ENCODE data around the gene SETD7. TPM values are rescaled to one million over a fixed set of nuclear protein-coding genes. Genes with fewer than 3 reads are reported as not detected.

Gene SETD7
- polyA plus RNA-seq, 3 donors, result 14.1 to 16.8 (median 15.4) TPM

DNA sequence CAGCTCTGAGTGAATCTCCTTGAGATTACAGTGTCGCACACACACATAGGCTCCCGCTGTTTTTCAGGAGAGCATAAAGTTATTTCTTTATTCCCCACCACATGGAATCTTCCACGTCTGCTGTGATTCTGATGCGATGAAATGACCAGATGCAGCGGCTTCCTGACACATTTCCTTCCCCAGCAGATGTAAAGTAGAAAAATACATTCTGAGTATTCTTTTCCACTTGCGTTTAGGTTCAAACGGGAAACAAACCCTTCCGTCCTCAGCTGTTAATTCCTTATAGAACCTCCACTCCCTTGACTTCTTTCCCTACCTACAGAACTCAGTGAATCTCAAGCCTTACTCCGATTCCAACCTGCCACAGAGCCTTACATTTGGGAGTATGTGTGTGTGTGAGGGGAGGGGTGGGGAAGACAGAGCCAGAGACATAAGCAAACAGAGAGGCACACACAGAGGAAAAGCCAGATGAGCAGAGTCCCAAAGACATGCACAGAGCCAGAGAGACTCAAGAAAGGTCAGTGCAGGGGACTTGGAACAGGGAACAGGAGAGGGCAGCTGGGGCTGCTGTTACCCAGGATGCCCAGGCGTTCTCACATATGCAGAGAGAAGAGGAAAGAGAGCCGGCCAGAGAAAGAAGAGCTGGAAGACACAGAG is 47.3 kb downstream of the SETD7 start:
- TF ChIP-seq, protein P1, sequence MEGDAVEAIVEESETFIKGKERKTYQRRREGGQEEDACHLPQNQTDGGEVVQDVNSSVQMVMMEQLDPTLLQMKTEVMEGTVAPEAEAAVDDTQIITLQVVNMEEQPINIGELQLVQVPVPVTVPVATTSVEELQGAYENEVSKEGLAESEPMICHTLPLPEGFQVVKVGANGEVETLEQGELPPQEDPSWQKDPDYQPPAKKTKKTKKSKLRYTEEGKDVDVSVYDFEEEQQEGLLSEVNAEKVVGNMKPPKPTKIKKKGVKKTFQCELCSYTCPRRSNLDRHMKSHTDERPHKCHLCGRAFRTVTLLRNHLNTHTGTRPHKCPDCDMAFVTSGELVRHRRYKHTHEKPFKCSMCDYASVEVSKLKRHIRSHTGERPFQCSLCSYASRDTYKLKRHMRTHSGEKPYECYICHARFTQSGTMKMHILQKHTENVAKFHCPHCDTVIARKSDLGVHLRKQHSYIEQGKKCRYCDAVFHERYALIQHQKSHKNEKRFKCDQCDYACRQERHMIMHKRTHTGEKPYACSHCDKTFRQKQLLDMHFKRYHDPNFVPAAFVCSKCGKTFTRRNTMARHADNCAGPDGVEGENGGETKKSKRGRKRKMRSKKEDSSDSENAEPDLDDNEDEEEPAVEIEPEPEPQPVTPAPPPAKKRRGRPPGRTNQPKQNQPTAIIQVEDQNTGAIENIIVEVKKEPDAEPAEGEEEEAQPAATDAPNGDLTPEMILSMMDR (IDR thresholded peaks at IDR 0.05), result no peak
- Mint-ChIP-seq H3K27ac (peak overlapping the region in 1 of 7 donors; percentile 10), H3K27me3 (ENCODE audit: low read depth in 3 of 3) (no peaks in the 10 kb centered on the region)

GRCh38 chr4:139506774-139507173 is 49.2 kb downstream of the SETD7 start:
- no peaks in the 10 kb centered on the region for H3K79me2 ChIP-seq (ENCODE audit: insufficient read depth, low read length)
- WGBS (ENCODE audit: insufficient coverage), result 98% methylated on average over 6 of the region's 9 CpGs
- peaks cover 5% of the 10 kb centered on the region in 2 donors for H3K4me1 ChIP-seq (ENCODE audit: control insufficient read depth in 1 of 2, insufficient read depth in 2 of 2, low read length in 2 of 2)
- no peak overlapping the region for H2AFZ ChIP-seq (ENCODE audit: insufficient read depth, low read depth, low read length, poor library complexity, severe bottlenecking)
- H3K4me3 ChIP-seq (replicated peaks in 1 of 3; ENCODE audit: low read depth in 2 of 3, low read length in 3 of 3), result no peak overlapping the region
- no peak overlapping the region for H3K9ac ChIP-seq (ENCODE audit: insufficient read depth, low read length, poor library complexity, severe bottlenecking)
- DNase-seq, result no peak
- Mint-ChIP-seq H3K27ac (peak overlapping the region in 1 of 7 donors; percentile 37), H3K36me3 (peaks cover 60 to 62% of the 10 kb centered on the region in 2 donors), H3K27me3 (ENCODE audit: low read depth in 3 of 3) (peaks cover 0 to 1% (median 0%) of the 10 kb centered on the region in 3 donors), H3K9me3 (peaks cover 0 to 4% (median 0%) of the 10 kb centered on the region in 7 donors), H3K4me3 (no peak overlapping the region), H3K4me1 (peaks cover 24% of the 10 kb centered on the region)
- H4K20me1 ChIP-seq (ENCODE audit: insufficient read depth, low read length), result peaks cover 7% of the 10 kb centered on the region
- no peak overlapping the region for H3K4me2 ChIP-seq (replicated peaks; ENCODE audit: extremely low read depth, low read length, poor library complexity, severe bottlenecking)
- no peaks in the 10 kb centered on the region for H3K9me3 ChIP-seq (replicated peaks in 1 of 2; ENCODE audit: control insufficient read depth in 1 of 2, insufficient read depth in 1 of 2, low read length in 2 of 2)
- no peaks in the 10 kb centered on the region for H3K27me3 ChIP-seq (ENCODE audit: control insufficient read depth in 2 of 2, insufficient read depth in 2 of 2, low read length in 2 of 2)
- intact Hi-C loops (cut with micrococcal nuclease), result no loop called here
- TF ChIP-seq, protein P1 (IDR thresholded peaks at IDR 0.05), result no peak
- H3K27ac ChIP-seq (ENCODE audit: low read depth in 1 of 2, low read length in 2 of 2), result no peak overlapping the region
- H3K36me3 ChIP-seq (replicated peaks in 1 of 2; ENCODE audit: control insufficient read depth in 1 of 2, insufficient read depth in 2 of 2, low read length in 2 of 2), result peaks cover 41 to 70% of the 10 kb centered on the region in 2 donors

More for the DNA sequence above, 47.3 kb downstream of the SETD7 start:
- Histone ChIP-seq H3K4me1 (ENCODE audit: control insufficient read depth in 1 of 2, insufficient read depth in 2 of 2, low read length in 2 of 2) (peaks cover 0 to 5% of the 10 kb centered on the region in 2 donors), H3K27ac (ENCODE audit: low read depth in 1 of 2, low read length in 2 of 2) (no peak overlapping the region), H3K9me3 (replicated peaks in 1 of 2; ENCODE audit: control insufficient read depth in 1 of 2, insufficient read depth in 1 of 2, low read length in 2 of 2) (no peaks in the 10 kb centered on the region), H4K20me1 (ENCODE audit: insufficient read depth, low read length) (peaks cover 7% of the 10 kb centered on the region), H3K79me2 (ENCODE audit: insufficient read depth, low read length) (no peaks in the 10 kb centered on the region), H3K27me3 (ENCODE audit: control insufficient read depth in 2 of 2, insufficient read depth in 2 of 2, low read length in 2 of 2) (no peaks in the 10 kb centered on the region), H3K9ac (ENCODE audit: insufficient read depth, low read length, poor library complexity, severe bottlenecking) (no peak overlapping the region), H3K4me3 (replicated peaks in 1 of 3; ENCODE audit: low read depth in 2 of 3, low read length in 3 of 3) (no peak overlapping the region), H2AFZ (ENCODE audit: insufficient read depth, low read depth, low read length, poor library complexity, severe bottlenecking) (no peak overlapping the region), H3K4me2 (replicated peaks; ENCODE audit: extremely low read depth, low read length, poor library complexity, severe bottlenecking) (no peak overlapping the region), H3K36me3 (replicated peaks in 1 of 2; ENCODE audit: control insufficient read depth in 1 of 2, insufficient read depth in 2 of 2, low read length in 2 of 2) (peaks cover 57 to 86% of the 10 kb centered on the region in 2 donors)
- Mint-ChIP-seq H3K4me1 (peaks cover 10% of the 10 kb centered on the region), H3K36me3 (peaks cover 73 to 79% of the 10 kb centered on the region in 2 donors), H3K4me3 (no peak overlapping the region), H3K9me3 (peaks cover 0 to 4% (median 0%) of the 10 kb centered on the region in 7 donors)
- DNase-seq, result no peak
- WGBS (ENCODE audit: insufficient coverage), result 100% methylated on average over 7 of the region's 11 CpGs
- intact Hi-C loops (cut with micrococcal nuclease), result no loop called here

Data from CD14-positive monocyte (primary cell).